ENCODE measurements around the gene COA4.
"Not testable (repeated sequence)": the region's sequence is repeated elsewhere in the genome, so short reads cannot be mapped to it uniquely, and the experiment has no call there.

COA4 gene

DNA sequence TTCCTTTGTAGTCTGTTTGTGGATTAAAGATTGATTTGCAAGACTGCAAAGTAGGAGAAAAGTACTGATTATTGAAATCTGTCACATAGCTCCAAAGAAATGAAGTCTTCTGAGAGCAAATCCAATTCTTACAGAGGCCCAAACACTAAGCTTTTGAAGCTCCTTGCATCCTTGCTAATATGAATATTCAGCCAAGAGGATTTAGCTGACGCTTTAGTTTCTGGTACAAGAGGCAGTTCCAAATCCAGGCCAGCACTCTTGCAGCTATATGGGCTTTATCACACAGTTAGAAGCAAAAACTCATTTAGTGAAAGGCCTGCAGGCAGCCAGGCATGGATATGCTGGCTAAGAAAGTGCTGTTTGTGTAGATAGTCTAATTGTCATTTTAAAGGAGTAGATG lies 12.9 kb upstream of the COA4 start:
- peaks cover 7 to 17% of the 10 kb centered on the region in 2 donors for H3K36me3 ChIP-seq (ENCODE audit: control insufficient read depth in 2 of 2, insufficient read depth in 2 of 2, low read length in 2 of 2)
- no peak overlapping the region for H3K9ac ChIP-seq (ENCODE audit: low read length in 2 of 2)
- H3K9me3 ChIP-seq (ENCODE audit: control insufficient read depth in 2 of 2, low read length in 2 of 2): no peaks in the 10 kb centered on the region
- no peaks in the 10 kb centered on the region for H3K4me1 ChIP-seq (ENCODE audit: control insufficient read depth, insufficient read depth, low read length)
- H3K4me3 ChIP-seq (ENCODE audit: low read length in 2 of 2): no peak overlapping the region
- no peak overlapping the region for H3K27ac ChIP-seq (ENCODE audit: low read length)
- H3K27me3 ChIP-seq (ENCODE audit: control insufficient read depth in 1 of 2, insufficient read depth in 2 of 2, low read length in 2 of 2): no peaks in the 10 kb centered on the region

DNA sequence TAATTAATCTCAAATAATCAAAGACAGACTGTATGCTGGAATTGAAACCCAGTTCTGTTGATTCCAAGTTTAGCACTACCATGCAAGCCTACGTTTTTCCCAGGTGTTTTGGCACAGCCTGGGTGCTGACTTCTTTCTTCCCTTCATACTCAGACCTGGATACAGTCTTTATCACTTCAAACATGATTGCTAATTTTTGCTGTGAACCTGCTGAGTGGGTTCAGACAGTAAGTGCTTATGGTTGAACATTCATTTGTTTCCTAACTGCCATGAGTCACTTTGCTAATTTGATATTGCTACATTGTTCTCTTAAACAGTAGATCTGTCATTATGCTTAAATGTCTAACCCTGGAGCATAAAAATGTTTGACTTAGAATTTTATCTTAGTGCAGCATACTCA lies 12.4 kb upstream of the COA4 start:
- Histone ChIP-seq H3K9me3 (ENCODE audit: control insufficient read depth in 2 of 2, low read length in 2 of 2) (no peaks in the 10 kb centered on the region), H3K27ac (ENCODE audit: low read length) (no peak overlapping the region)

GRCh38 chr11:73888244-73888643 lies 11.6 kb upstream of the COA4 start:
- H3K4me3 ChIP-seq (ENCODE audit: low read length in 2 of 2): no peak overlapping the region
- no peak overlapping the region for H3K27ac ChIP-seq (ENCODE audit: low read length)
- H3K4me1 ChIP-seq (ENCODE audit: control insufficient read depth, insufficient read depth, low read length): no peaks in the 10 kb centered on the region
- peaks cover 9 to 23% of the 10 kb centered on the region in 2 donors for H3K36me3 ChIP-seq (ENCODE audit: control insufficient read depth in 2 of 2, insufficient read depth in 2 of 2, low read length in 2 of 2)
- no peaks in the 10 kb centered on the region for H3K9me3 ChIP-seq (ENCODE audit: control insufficient read depth in 2 of 2, low read length in 2 of 2)
- no peak overlapping the region for H3K9ac ChIP-seq (ENCODE audit: low read length in 2 of 2)
- no peaks in the 10 kb centered on the region for H3K27me3 ChIP-seq (ENCODE audit: control insufficient read depth in 1 of 2, insufficient read depth in 2 of 2, low read length in 2 of 2)

More for the DNA sequence above, 12.4 kb upstream of the COA4 start:
- H3K27me3 ChIP-seq (ENCODE audit: control insufficient read depth in 1 of 2, insufficient read depth in 2 of 2, low read length in 2 of 2): no peaks in the 10 kb centered on the region
- no peak overlapping the region for H3K4me3 ChIP-seq (ENCODE audit: low read length in 2 of 2)
- H3K4me1 ChIP-seq (ENCODE audit: control insufficient read depth, insufficient read depth, low read length): no peaks in the 10 kb centered on the region
- H3K9ac ChIP-seq (ENCODE audit: low read length in 2 of 2): no peak overlapping the region
- H3K36me3 ChIP-seq (ENCODE audit: control insufficient read depth in 2 of 2, insufficient read depth in 2 of 2, low read length in 2 of 2): peaks cover 7 to 17% of the 10 kb centered on the region in 2 donors

GRCh38 chr11:73883856-73884255 lies 7.2 kb upstream of the COA4 start:
- peaks cover 5 to 8% of the 10 kb centered on the region in 2 donors for H3K36me3 ChIP-seq (ENCODE audit: control insufficient read depth in 2 of 2, insufficient read depth in 2 of 2, low read length in 2 of 2)

DNA sequence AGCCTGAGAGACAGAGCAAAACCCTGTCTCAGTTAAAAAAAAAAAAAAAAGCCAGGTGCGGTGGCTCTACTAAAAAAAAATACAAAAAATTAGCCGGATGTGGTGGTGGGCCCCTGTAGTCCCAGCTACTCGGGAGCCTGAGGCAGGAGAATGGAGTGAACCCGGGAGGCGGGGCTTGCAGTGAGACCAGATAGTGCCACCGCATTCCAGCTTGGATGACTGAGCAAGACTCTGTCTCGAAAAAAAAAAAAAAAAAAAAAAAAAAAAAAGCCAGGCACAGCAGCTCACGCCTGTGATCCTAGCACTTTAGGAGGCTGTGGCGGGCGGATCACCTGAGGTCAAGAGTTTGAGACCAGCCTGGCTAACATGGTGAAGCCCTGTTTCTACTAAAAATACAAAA lies 3.8 kb upstream of the COA4 start:
- H3K27me3 ChIP-seq (ENCODE audit: control insufficient read depth in 1 of 2, insufficient read depth in 2 of 2, low read length in 2 of 2); H3K27ac ChIP-seq (ENCODE audit: low read length); H3K36me3 ChIP-seq (ENCODE audit: control insufficient read depth in 2 of 2, insufficient read depth in 2 of 2, low read length in 2 of 2); H3K9me3 ChIP-seq (ENCODE audit: control insufficient read depth in 2 of 2, low read length in 2 of 2); H3K9ac ChIP-seq (ENCODE audit: low read length in 2 of 2); H3K4me3 ChIP-seq (ENCODE audit: low read length in 2 of 2): not testable (repeated sequence)
- peaks cover 10% of the 10 kb centered on the region for H3K4me1 ChIP-seq (ENCODE audit: control insufficient read depth, insufficient read depth, low read length)

More at GRCh38 chr11:73883856-73884255, 7.2 kb upstream of the COA4 start:
- Histone ChIP-seq H3K9me3 (ENCODE audit: control insufficient read depth in 2 of 2, low read length in 2 of 2) (no peaks in the 10 kb centered on the region), H3K27me3 (ENCODE audit: control insufficient read depth in 1 of 2, insufficient read depth in 2 of 2, low read length in 2 of 2) (no peaks in the 10 kb centered on the region), H3K9ac (ENCODE audit: low read length in 2 of 2) (no peak overlapping the region), H3K4me3 (ENCODE audit: low read length in 2 of 2) (no peak overlapping the region), H3K27ac (ENCODE audit: low read length) (no peak overlapping the region), H3K4me1 (ENCODE audit: control insufficient read depth, insufficient read depth, low read length) (no peaks in the 10 kb centered on the region)

DNA sequence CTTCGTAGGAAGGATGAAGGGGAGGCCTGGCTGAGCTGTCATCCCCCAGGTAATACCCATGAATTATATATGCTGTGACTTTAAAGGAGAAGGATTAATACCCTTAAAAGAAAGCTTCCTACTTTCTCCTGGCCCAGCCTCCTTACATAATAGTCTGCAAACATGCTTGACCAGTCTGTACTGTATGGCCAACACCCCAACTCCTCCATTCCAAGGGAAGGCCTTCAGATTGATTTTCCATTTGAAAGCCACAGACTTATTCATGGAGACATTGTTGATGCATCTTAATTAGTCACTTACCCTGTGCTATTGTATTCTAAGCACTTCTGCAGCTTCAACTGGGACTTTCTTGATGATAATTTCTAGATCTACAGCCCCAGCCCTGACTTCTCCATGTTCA lies 2.1 kb upstream of the COA4 start:
- H3K4me1 ChIP-seq (ENCODE audit: control insufficient read depth, insufficient read depth, low read length): peaks cover 20% of the 10 kb centered on the region
- H3K4me3 ChIP-seq (ENCODE audit: low read length in 2 of 2): no peak overlapping the region
- no peaks in the 10 kb centered on the region for H3K9me3 ChIP-seq (ENCODE audit: control insufficient read depth in 2 of 2, low read length in 2 of 2)
- peaks cover 3% of the 10 kb centered on the region in 2 donors for H3K36me3 ChIP-seq (ENCODE audit: control insufficient read depth in 2 of 2, insufficient read depth in 2 of 2, low read length in 2 of 2)
- no peak overlapping the region for H3K27ac ChIP-seq (ENCODE audit: low read length)
- no peaks in the 10 kb centered on the region for H3K27me3 ChIP-seq (ENCODE audit: control insufficient read depth in 1 of 2, insufficient read depth in 2 of 2, low read length in 2 of 2)
- no peak overlapping the region for H3K9ac ChIP-seq (ENCODE audit: low read length in 2 of 2)

- Histone ChIP-seq H3K4me1 (ENCODE audit: control insufficient read depth, insufficient read depth, low read length) (peaks cover 20% of the 10 kb centered on the region), H3K9me3 (ENCODE audit: control insufficient read depth in 2 of 2, low read length in 2 of 2) (no peaks in the 10 kb centered on the region), H3K27ac (ENCODE audit: low read length) (peak overlapping the region; percentile 82), H3K36me3 (ENCODE audit: control insufficient read depth in 2 of 2, insufficient read depth in 2 of 2, low read length in 2 of 2) (peaks cover 12 to 17% of the 10 kb centered on the region in 2 donors), H3K4me3 (ENCODE audit: low read length in 2 of 2) (peak overlapping the region; percentile 78 to 99), H3K27me3 (ENCODE audit: control insufficient read depth in 1 of 2, insufficient read depth in 2 of 2, low read length in 2 of 2) (no peaks in the 10 kb centered on the region), H3K9ac (ENCODE audit: low read length in 2 of 2) (peak overlapping the region; percentile 97 to 99)
Measured at GRCh38 chr11:73875840-73876239, 806 bp downstream of the COA4 start.

DNA sequence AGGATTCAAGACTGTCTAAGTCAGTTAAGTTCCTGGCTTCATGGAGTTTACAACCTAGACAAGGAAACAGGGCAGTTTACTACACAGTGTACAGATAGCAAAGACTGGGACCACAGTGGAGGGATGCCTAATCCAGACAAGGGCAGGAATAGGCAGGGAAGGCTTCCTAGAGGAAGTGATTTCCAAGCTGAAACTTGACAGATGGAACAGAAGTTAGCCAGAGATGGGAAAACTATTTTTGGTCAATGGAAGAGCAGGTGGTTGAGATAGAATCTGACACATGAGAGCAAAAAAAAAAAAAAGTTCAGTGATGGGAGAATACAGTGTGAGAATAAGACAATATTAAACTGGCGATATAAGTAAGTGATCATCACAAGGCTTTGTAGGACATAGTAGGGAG lies 1.3 kb downstream of the COA4 start:
- peak overlapping the region in 1 of 2 donors; percentile 99 for H3K9ac ChIP-seq (ENCODE audit: low read length in 2 of 2)
- no peak overlapping the region for H3K27ac ChIP-seq (ENCODE audit: low read length)
- H3K4me1 ChIP-seq (ENCODE audit: control insufficient read depth, insufficient read depth, low read length): peaks cover 20% of the 10 kb centered on the region
- H3K27me3 ChIP-seq (ENCODE audit: control insufficient read depth in 1 of 2, insufficient read depth in 2 of 2, low read length in 2 of 2): no peaks in the 10 kb centered on the region
- no peaks in the 10 kb centered on the region for H3K9me3 ChIP-seq (ENCODE audit: control insufficient read depth in 2 of 2, low read length in 2 of 2)
- H3K4me3 ChIP-seq (ENCODE audit: low read length in 2 of 2): peak overlapping the region in 1 of 2 donors; percentile 78
- peaks cover 12 to 17% of the 10 kb centered on the region in 2 donors for H3K36me3 ChIP-seq (ENCODE audit: control insufficient read depth in 2 of 2, insufficient read depth in 2 of 2, low read length in 2 of 2)

- Histone ChIP-seq H3K4me3 (ENCODE audit: low read length in 2 of 2) (no peak overlapping the region), H3K27me3 (ENCODE audit: control insufficient read depth in 1 of 2, insufficient read depth in 2 of 2, low read length in 2 of 2) (no peaks in the 10 kb centered on the region), H3K4me1 (ENCODE audit: control insufficient read depth, insufficient read depth, low read length) (peaks cover 20% of the 10 kb centered on the region), H3K36me3 (ENCODE audit: control insufficient read depth in 2 of 2, insufficient read depth in 2 of 2, low read length in 2 of 2) (peaks cover 12 to 17% of the 10 kb centered on the region in 2 donors), H3K9me3 (ENCODE audit: control insufficient read depth in 2 of 2, low read length in 2 of 2) (no peaks in the 10 kb centered on the region), H3K27ac (ENCODE audit: low read length) (no peak overlapping the region), H3K9ac (ENCODE audit: low read length in 2 of 2) (no peak overlapping the region)
Measured at GRCh38 chr11:73872749-73873357, 3.8 kb downstream of the COA4 start.

DNA sequence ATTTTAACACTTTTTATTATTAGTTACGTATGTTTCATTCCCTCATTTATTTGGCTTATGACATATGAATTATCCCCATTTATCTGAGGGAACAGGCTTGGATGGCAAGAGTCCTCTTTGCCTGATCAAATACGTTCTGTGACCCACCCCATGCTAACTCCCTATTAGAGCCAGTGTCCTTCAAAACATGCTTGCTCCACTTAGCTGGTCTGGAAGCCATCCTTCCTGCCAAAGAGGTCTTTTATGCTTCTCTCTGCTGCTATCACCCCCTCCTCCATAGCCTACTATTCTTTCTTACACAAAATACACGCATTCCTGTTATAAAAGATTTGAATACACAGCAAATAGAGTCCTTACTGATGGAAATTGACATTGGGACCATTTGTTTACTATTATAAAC lies 6.4 kb downstream of the COA4 start:
- H3K9me3 ChIP-seq (ENCODE audit: control insufficient read depth in 2 of 2, low read length in 2 of 2): no peaks in the 10 kb centered on the region
- peaks cover 12 to 20% of the 10 kb centered on the region in 2 donors for H3K36me3 ChIP-seq (ENCODE audit: control insufficient read depth in 2 of 2, insufficient read depth in 2 of 2, low read length in 2 of 2)
- peaks cover 8% of the 10 kb centered on the region for H3K4me1 ChIP-seq (ENCODE audit: control insufficient read depth, insufficient read depth, low read length)
- H3K9ac ChIP-seq (ENCODE audit: low read length in 2 of 2): no peak overlapping the region
- no peak overlapping the region for H3K27ac ChIP-seq (ENCODE audit: low read length)
- H3K27me3 ChIP-seq (ENCODE audit: control insufficient read depth in 1 of 2, insufficient read depth in 2 of 2, low read length in 2 of 2): no peaks in the 10 kb centered on the region
- no peak overlapping the region for H3K4me3 ChIP-seq (ENCODE audit: low read length in 2 of 2)

- Histone ChIP-seq H3K36me3 (ENCODE audit: control insufficient read depth in 2 of 2, insufficient read depth in 2 of 2, low read length in 2 of 2) (peaks cover 13 to 20% of the 10 kb centered on the region in 2 donors), H3K27me3 (ENCODE audit: control insufficient read depth in 1 of 2, insufficient read depth in 2 of 2, low read length in 2 of 2) (no peaks in the 10 kb centered on the region), H3K27ac (ENCODE audit: low read length) (no peak overlapping the region), H3K9ac (ENCODE audit: low read length in 2 of 2) (no peak overlapping the region), H3K4me1 (ENCODE audit: control insufficient read depth, insufficient read depth, low read length) (no peaks in the 10 kb centered on the region), H3K9me3 (ENCODE audit: control insufficient read depth in 2 of 2, low read length in 2 of 2) (no peaks in the 10 kb centered on the region), H3K4me3 (ENCODE audit: low read length in 2 of 2) (no peak overlapping the region)
Measured at GRCh38 chr11:73869332-73869949, 7.2 kb downstream of the COA4 start.

All from stomach smooth muscle (tissue), 2 donors.